GM12873 (cell line): ENCODE measurements around the gene OR4D10.

ENCODE experiments used
- TF ChIP-seq, protein P1 (sequence below): IDR thresholded peaks from 2 replicates; pipeline ENCODE4 v1.5.1; 2012; ENCODE audit warnings: low read depth, mild to moderate bottlenecking, moderate library complexity, low read length, control low read depth; ENCODE audit not compliant: insufficient read depth; ENCODE audit errors: missing control alignments

OR4D10 gene

DNA sequence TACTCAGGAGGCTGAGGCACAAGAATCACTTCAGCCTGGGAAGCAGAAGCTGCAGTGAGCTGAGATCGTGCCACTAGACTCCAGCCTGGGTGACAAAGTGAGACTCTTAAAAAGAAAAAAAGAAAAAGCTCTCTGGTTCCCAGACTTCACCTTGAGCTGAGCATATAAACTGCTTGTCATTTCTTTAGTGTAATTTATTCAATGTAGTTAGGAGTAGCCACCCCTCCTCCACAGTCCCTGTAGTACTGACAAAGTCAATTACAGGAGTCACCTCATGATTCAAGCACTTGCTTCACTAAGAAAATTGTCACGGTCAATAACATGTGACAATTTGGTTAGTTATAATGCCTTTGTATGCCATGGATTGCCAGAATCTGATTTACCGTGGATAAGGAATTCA lies 7.2 kb downstream of the OR4D10 start:
- TF ChIP-seq, protein P1, sequence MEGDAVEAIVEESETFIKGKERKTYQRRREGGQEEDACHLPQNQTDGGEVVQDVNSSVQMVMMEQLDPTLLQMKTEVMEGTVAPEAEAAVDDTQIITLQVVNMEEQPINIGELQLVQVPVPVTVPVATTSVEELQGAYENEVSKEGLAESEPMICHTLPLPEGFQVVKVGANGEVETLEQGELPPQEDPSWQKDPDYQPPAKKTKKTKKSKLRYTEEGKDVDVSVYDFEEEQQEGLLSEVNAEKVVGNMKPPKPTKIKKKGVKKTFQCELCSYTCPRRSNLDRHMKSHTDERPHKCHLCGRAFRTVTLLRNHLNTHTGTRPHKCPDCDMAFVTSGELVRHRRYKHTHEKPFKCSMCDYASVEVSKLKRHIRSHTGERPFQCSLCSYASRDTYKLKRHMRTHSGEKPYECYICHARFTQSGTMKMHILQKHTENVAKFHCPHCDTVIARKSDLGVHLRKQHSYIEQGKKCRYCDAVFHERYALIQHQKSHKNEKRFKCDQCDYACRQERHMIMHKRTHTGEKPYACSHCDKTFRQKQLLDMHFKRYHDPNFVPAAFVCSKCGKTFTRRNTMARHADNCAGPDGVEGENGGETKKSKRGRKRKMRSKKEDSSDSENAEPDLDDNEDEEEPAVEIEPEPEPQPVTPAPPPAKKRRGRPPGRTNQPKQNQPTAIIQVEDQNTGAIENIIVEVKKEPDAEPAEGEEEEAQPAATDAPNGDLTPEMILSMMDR: no peak

DNA sequence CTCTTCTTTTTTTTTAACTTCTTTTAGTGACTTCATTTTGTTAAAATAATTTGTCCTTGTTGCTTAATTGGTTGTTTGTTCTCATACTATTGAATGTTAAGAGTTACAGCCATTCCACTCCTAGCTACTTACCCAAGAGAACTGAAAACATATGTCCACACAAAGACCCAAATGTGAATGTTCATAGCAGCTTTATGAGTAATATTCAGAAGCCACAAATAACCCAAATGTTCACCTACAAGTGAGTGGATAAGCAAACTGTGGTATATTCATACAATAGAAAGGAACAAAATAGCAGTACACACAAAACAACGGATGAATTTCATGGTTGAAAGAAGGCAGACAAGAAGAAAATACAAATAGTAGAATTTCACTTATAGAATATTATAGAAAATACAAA lies 28.8 kb downstream of the OR4D10 start:
- TF ChIP-seq, protein P1: no peak

DNA sequence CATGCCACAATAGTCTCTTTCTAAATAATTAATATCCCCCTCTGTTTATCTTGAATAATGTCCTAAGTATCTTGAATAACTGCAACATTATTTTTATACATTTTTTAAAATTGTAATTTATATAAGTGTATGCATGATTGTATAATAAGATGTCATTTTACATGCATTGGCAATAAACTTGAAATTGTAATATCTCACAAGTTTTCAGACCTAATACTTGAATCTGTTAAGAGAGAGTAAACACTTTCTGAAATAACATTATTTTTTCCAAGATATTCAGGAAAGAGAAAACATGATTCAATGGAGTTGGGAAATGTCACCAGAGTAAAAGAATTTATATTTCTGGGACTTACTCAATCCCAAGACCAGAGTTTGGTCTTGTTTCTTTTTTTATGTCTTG lies 30.2 kb downstream of the OR4D10 start, which contains the start of gene OR4D11:
Gene OR4D11 (plus strand): TSS at position 301 of the 400 bp plus-strand sequence. CDS start 0 bp downstream, at position 301.
- TF ChIP-seq, protein P1: no peak

DNA sequence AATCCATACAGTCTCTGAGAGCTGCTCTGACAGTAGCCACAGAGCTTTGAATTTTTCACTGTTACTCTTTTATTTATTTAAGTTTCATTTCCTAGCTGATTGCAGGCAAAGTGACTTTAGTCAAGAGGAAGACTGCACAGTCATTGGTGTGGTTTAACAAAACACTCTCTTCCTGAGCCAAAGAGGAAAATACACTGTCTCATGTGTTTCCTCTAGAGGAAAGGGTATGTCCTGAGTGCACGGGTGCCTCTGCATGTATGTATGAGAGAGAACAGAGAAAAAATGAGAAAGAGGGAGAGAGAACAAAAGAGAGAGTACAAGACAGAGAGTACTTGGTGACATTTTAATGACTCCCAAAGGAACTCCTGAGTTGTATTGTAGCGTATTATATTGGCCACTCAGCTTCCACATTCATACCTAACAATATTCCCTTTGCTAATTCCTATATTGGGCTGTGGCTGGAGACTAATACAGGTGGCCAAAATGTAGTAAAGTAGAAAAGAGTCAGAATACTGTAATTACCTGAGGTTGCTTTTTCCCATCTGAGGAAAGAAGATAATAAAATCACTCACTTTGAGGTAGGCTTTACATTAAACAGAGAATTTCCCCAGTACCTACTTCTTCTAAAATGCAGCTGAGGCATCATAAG lies 38.0 kb downstream of the OR4D10 start, which contains the start of gene OR4D9:
Gene OR4D9 (plus strand): TSS at position 599 of the 649 bp plus-strand sequence. CDS start 3,374 bp downstream, outside the sequence.
- TF ChIP-seq, protein P1: no peak

DNA sequence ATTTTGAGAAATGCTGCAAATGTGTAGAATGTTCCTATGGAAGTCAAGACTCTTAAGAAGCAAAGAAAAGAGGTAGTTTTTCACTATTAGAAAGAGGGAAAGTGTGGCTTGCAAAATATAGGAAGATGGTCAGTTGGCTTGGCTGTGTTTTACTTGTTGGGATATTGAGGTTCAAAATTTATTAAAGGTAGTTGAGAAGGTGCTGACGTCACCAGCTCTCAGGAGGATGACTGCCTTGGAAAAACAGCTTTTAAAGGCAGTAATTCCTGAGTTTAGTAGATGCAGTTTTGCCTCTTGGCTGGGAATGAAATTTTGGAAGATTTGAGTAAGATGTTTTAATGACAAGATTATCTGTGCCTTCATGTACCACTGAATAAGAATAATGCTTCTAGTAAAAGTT lies 38.6 kb downstream of the OR4D10 start:
- TF ChIP-seq, protein P1: no peak

DNA sequence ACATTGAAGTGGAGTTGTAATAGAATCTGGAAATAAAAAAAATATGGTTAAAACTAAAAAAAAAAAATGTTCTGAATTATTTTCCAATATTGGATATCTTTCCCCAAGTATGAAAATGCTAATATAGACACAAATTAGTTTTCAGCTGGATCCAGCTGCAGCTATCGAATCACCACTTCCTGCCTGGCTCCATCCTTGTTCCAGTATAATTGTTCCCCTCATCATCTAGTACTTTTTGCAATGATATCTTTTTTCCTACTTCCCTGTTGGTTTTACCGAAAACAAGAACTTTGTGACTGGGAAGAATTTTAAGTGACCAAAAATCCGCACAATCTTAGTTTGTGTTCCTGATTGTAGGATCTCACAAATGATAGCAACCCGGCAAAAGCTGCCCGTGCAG lies 47.6 kb downstream of the OR4D10 start:
- TF ChIP-seq, protein P1: no peak

DNA sequence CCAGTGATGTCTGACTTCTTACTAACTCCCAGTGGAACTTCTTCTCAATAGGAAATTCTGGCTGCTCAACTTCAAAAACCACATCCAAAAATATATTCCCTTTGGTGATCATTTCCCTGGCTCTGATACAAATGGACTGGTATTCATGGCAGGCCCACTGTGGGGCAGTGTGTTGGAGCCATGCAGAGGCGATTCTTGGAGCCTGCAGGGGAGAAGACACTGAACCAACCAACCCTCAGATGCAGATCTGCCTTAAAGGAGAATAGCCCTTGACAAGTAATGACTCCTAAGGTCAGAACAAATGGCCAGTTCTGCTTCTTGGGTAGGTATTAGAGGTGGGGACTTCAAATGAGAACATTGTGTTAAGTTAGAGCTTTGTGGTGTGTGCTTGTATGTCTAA lies 50.4 kb downstream of the OR4D10 start:
- TF ChIP-seq, protein P1: no peak
